HCT116 (cell line): ENCODE measurements around the gene KIRREL1. TPM values are rescaled to one million over a fixed set of nuclear protein-coding genes. Genes with fewer than 3 reads are reported as not detected.

Source experiments
- ATAC-seq: fragments of 200-7000 bp; cut with Tn5 transposase; 2 replicates; pipeline ENCODE4 v1.9.1; 2020; ENCODE audit warnings: mild to moderate bottlenecking, moderate library complexity
- BruUV-seq: library from RNA; stranded (reverse); fragments of 400-500 nt; replicated peaks from 2 replicates; lab custom pipeline; 2021; lab: Mats Ljungman, UMichigan
- CTCF ChIA-PET: fragments of 300-600 bp; sonication (Branson Sonifier 250); formaldehyde crosslinking; loops from one replicate; lab custom pipeline; 2021; ENCODE audit warnings: antibody characterized with exemption; lab: Charles Lee
- POLR2A ChIA-PET: fragments of 300-600, 350-600 bp; sonication (Branson Sonifier 250); formaldehyde crosslinking; loops from one replicate; lab custom pipeline; 2021; ENCODE audit warnings: antibody characterized with exemption; lab: Charles Lee
- RAD21 ChIA-PET, 2 experiments: fragments of 300-600 bp; sonication (Branson Sonifier 250); formaldehyde crosslinking; loops; one replicate each; lab custom pipeline; 2023; ENCODE audit warnings: low total read pairs in 2 of 2; ENCODE audit not compliant: uncharacterized antibody in 2 of 2, unreplicated experiment in 2 of 2, low non-redundant PET in 1 of 2; lab: Charles Lee
- DNase-seq: peaks from one replicate; pipeline ENCODE4 v3.0.0-alpha.2; 2010; ENCODE audit warnings: low read depth, low spot score
- H2AFZ ChIP-seq: fragments of 200-600 bp; shearing (Covaris generic), sonication (generic); 2 replicates; pipeline ENCODE4 v1.6.1; 2017; ENCODE audit warnings: low read depth, mixed run types, mixed read lengths, antibody characterized with exemption, low read length; ENCODE audit not compliant: poor library complexity, severe bottlenecking
- H3K27ac ChIP-seq: 2 replicates; pipeline ENCODE4 v1.5.1; 2012; ENCODE audit warnings: low read depth, low read length
- H3K27me3 ChIP-seq: fragments of 200-600 bp; sonication (generic); 2 replicates; pipeline ENCODE4 v1.6.1; 2016; ENCODE audit warnings: mixed run types, low read length, mixed read lengths; ENCODE audit not compliant: insufficient read depth
- H3K36me3 ChIP-seq, 2 experiments: fragments of 200-500 bp in 1 of 2; fragments of 200-600 bp in 1 of 2; sonication (Bioruptor generic) in 1 of 2; sonication (generic) in 1 of 2; 2 replicates each; pipeline versions ENCODE4 v1.5.1 to v1.6.1; 2014 to 2016; ENCODE audit warnings: low read length in 2 of 2, inconsistent platforms in 1 of 2, mixed read lengths in 1 of 2, mixed run types in 1 of 2; ENCODE audit not compliant: insufficient read depth in 2 of 2, control insufficient read depth in 1 of 2
- H3K4me1 ChIP-seq, 2 experiments: fragments of 200-600 bp in 1 of 2; sonication (generic) in 1 of 2; 2 replicates each; pipeline versions ENCODE4 v1.5.1 to v1.6.1; 2012 to 2017; ENCODE audit warnings: low read length in 2 of 2, inconsistent platforms in 1 of 2, mild to moderate bottlenecking in 1 of 2, mixed read lengths in 1 of 2, mixed run types in 1 of 2, moderate library complexity in 1 of 2; ENCODE audit not compliant: insufficient read depth in 2 of 2, control insufficient read depth in 1 of 2
- H3K4me2 ChIP-seq: fragments of 200-600 bp; sonication (generic); 2 replicates; pipeline ENCODE4 v1.6.1; 2017; ENCODE audit warnings: mixed run types, low read length, mixed read lengths
- H3K4me3 ChIP-seq, 2 experiments: fragments of 200-600 bp in 1 of 2; sonication (generic) in 1 of 2; replicated peaks in 1 of 2; 2 replicates each; pipeline ENCODE4 v1.5.1; 2011 to 2016; ENCODE audit warnings: low read length in 2 of 2, control low read depth in 1 of 2, low read depth in 1 of 2, mild to moderate bottlenecking in 1 of 2, mixed read lengths in 1 of 2, mixed run types in 1 of 2
- H3K79me2 ChIP-seq: fragments of 200-600 bp; sonication (generic); 2 replicates; pipeline ENCODE4 v1.6.1; 2017; ENCODE audit warnings: mild to moderate bottlenecking, mixed run types, low read length, moderate library complexity, mixed read lengths; ENCODE audit not compliant: insufficient read depth
- H3K9ac ChIP-seq: fragments of 200-600 bp; sonication (generic); 2 replicates; pipeline ENCODE4 v1.6.1; 2016; ENCODE audit warnings: low read length, mixed read lengths
- H3K9me2 ChIP-seq: fragments of 200-600 bp; sonication (generic), shearing (Covaris generic); 2 replicates; pipeline ENCODE4 v1.6.1; 2017; ENCODE audit warnings: mixed run types, mild to moderate bottlenecking, moderate library complexity; ENCODE audit not compliant: insufficient read depth
- H3K9me3 ChIP-seq, 2 experiments: fragments of 200-500 bp in 1 of 2; fragments of 200-600 bp in 1 of 2; sonication (Bioruptor generic) in 1 of 2; sonication (generic) in 1 of 2; 2 replicates each; pipeline ENCODE4 v1.6.1; 2014 to 2017; ENCODE audit warnings: low read length in 2 of 2, mixed read lengths in 2 of 2, inconsistent platforms in 1 of 2, low read depth in 1 of 2, mild to moderate bottlenecking in 1 of 2, mixed run types in 1 of 2, moderate library complexity in 1 of 2; ENCODE audit not compliant: control insufficient read depth in 1 of 2, insufficient read depth in 1 of 2
- H4K20me1 ChIP-seq: fragments of 200-600 bp; sonication (generic), shearing (Covaris generic); 2 replicates; pipeline ENCODE4 v1.6.1; 2017; ENCODE audit warnings: mixed run types, mild to moderate bottlenecking, moderate library complexity; ENCODE audit not compliant: insufficient read depth
- ATF3 ChIP-seq: IDR thresholded peaks from 2 replicates; pipeline ENCODE4 v1.6.1; 2012
- CTCF ChIP-seq, 3 experiments: fragments of 200-600 bp in 1 of 3; sonication (generic) in 1 of 3; IDR thresholded peaks in 2 of 3; conservative IDR thresholded peaks in 1 of 3; 2 replicates each; pipeline ENCODE4 v1.5.1; 2012 to 2017; ENCODE audit warnings: low read depth in 2 of 3, low read length in 2 of 3, antibody characterized with exemption in 1 of 3, borderline replicate concordance in 1 of 3, control low read depth in 1 of 3, mild to moderate bottlenecking in 1 of 3, mixed read lengths in 1 of 3, mixed run types in 1 of 3, moderate library complexity in 1 of 3; ENCODE audit not compliant: insufficient read depth in 1 of 3
- EGR1 ChIP-seq: IDR thresholded peaks from 2 replicates; pipeline ENCODE4 v1.6.1; 2012; ENCODE audit warnings: low read depth
- ELF1 ChIP-seq: IDR thresholded peaks from 2 replicates; pipeline ENCODE4 v1.6.1; 2012; ENCODE audit warnings: low read depth, borderline replicate concordance
- EZH2 ChIP-seq: fragments of 200-600 bp; sonication (generic); IDR thresholded peaks from 2 replicates; pipeline ENCODE4 v1.6.1; 2017; ENCODE audit warnings: antibody characterized with exemption, mixed run types
- EZH2phosphoT487 ChIP-seq: fragments of 200-600 bp; IDR thresholded peaks from 2 replicates; pipeline ENCODE4 v1.6.1; 2018; ENCODE audit warnings: antibody characterized with exemption, borderline replicate concordance
- JUND ChIP-seq: IDR thresholded peaks from 2 replicates; pipeline ENCODE4 v1.6.1; 2012
- MAX ChIP-seq: IDR thresholded peaks from 2 replicates; pipeline ENCODE4 v1.6.1; 2012
- POLR2A ChIP-seq: IDR thresholded peaks from 2 replicates; pipeline ENCODE4 v1.7.0; 2011; ENCODE audit warnings: borderline replicate concordance; ENCODE audit not compliant: insufficient read depth, insufficient read length; ENCODE audit errors: extremely low read depth
- POLR2AphosphoS5 ChIP-seq: IDR thresholded peaks from 2 replicates; pipeline ENCODE4 v1.6.1; 2011; ENCODE audit warnings: mild to moderate bottlenecking, low read depth, low read length, moderate library complexity
- REST ChIP-seq: IDR thresholded peaks from 2 replicates; pipeline ENCODE4 v1.6.1; 2012; ENCODE audit warnings: low read depth
- SIN3A ChIP-seq: IDR thresholded peaks from 2 replicates; pipeline ENCODE4 v1.6.1; 2012; ENCODE audit warnings: low read depth
- SRF ChIP-seq: IDR thresholded peaks from 2 replicates; pipeline ENCODE4 v1.6.1; 2012; ENCODE audit warnings: low read depth
- TCF7L2 ChIP-seq: IDR thresholded peaks from 2 replicates; pipeline ENCODE4 v1.7.0; 2011; ENCODE audit warnings: borderline replicate concordance, inconsistent platforms; ENCODE audit not compliant: insufficient read depth, insufficient read length; ENCODE audit errors: extremely low read depth
- ZFX ChIP-seq: fragments of 450-650 bp; IDR thresholded peaks from 2 replicates; pipeline ENCODE4 v1.6.1; 2017
- ZNF274 ChIP-seq: fragments of 200-500 bp; sonication (Bioruptor generic); IDR thresholded peaks from 2 replicates; pipeline ENCODE4 v1.6.1; 2014; ENCODE audit warnings: mild to moderate bottlenecking, low read depth, low read length, inconsistent platforms
- intact Hi-C: fragments of 100-400 bp; cut with micrococcal nuclease; formaldehyde crosslinking; loops from 2 replicates; pipeline ENCODE4 v1.10.0; 2022
- total RNA-seq: library from RNA; stranded (reverse); gene quantifications from one replicate; pipeline ENCODE4 v1.2.1, GENCODE V29; 2021; ENCODE audit not compliant: unreplicated experiment

Gene KIRREL1
- total RNA-seq, 1 experiment from 2014 or later, result 20.0 TPM

GRCh38 chr1:158089476-158089875, 96.0 kb downstream of the KIRREL1 start:
- CTCF ChIA-PET, result no interaction called here
- BruUV-seq, result no TSS peak
- RAD21 ChIA-PET, result no interaction called here
- no peak overlapping the region for H2AFZ ChIP-seq
- H3K9ac ChIP-seq, result no peak overlapping the region
- H3K27me3 ChIP-seq, result no peaks in the 10 kb centered on the region
- DNase-seq, result no peak
- H3K79me2 ChIP-seq, result no peaks in the 10 kb centered on the region
- no peaks in the 10 kb centered on the region for H4K20me1 ChIP-seq
- H3K4me1 ChIP-seq, result no peaks in the 10 kb centered on the region
- H3K9me3 ChIP-seq, result no peaks in the 10 kb centered on the region
- no peak for ATAC-seq
- POLR2A ChIA-PET, result no interaction called here
- H3K36me3 ChIP-seq, result peaks cover 16 to 39% of the 10 kb centered on the region in 2 experiments
- H3K4me2 ChIP-seq, result no peak overlapping the region
- H3K9me2 ChIP-seq, result no peaks in the 10 kb centered on the region
- TF ChIP-seq ELF1 (no peak), TCF7L2 (no peak), ZFX (no peak), EGR1 (no peak), REST (no peak), CTCF (IDR thresholded peaks at IDR 0.05 in 2 of 3, conservative IDR thresholded peaks at IDR 0.05 in 1 of 3; ENCODE audit: borderline replicate concordance in 1 of 3, insufficient read depth in 1 of 3, low read depth in 2 of 3, low read length in 2 of 3) (no peak), SRF (no peak), MAX (no peak), SIN3A (no peak), EZH2 (no peak), EZH2phosphoT487 (no peak), ATF3 (no peak), POLR2AphosphoS5 (no peak), ZNF274 (no peak), POLR2A (no peak), JUND (no peak)
- H3K4me3 ChIP-seq, result no peak overlapping the region
- H3K27ac ChIP-seq, result no peak overlapping the region
- intact Hi-C loops, result no loop called here
